Prostate gland (tissue), 2 donors: ENCODE results near the gene PSD.

Experiments
- POLR2A ChIP-seq: fragments of 450-650 bp; IDR thresholded peaks from one replicate; pipeline ENCODE4 v1.6.1; 2016; ENCODE audit warnings: antibody characterized with exemption, mild to moderate bottlenecking
- POLR2AphosphoS5 ChIP-seq: sonication (generic); formaldehyde crosslinking; IDR thresholded peaks from one replicate; pipeline ENCODE4 v1.6.1; 2017; ENCODE audit warnings: antibody characterized with exemption
- TF ChIP-seq, protein P1 (sequence below), 4 experiments: fragments of 200-600 bp in 2 of 4; fragments of 450-650 bp in 2 of 4; sonication (generic) in 2 of 4; IDR thresholded peaks; 1 replicate in 3 of 4; 2 replicates in 1 of 4; pipeline ENCODE4 v1.5.1; 2016 to 2019; ENCODE audit warnings: antibody characterized with exemption in 4 of 4, mild to moderate bottlenecking in 2 of 4, moderate library complexity in 2 of 4

DNA sequence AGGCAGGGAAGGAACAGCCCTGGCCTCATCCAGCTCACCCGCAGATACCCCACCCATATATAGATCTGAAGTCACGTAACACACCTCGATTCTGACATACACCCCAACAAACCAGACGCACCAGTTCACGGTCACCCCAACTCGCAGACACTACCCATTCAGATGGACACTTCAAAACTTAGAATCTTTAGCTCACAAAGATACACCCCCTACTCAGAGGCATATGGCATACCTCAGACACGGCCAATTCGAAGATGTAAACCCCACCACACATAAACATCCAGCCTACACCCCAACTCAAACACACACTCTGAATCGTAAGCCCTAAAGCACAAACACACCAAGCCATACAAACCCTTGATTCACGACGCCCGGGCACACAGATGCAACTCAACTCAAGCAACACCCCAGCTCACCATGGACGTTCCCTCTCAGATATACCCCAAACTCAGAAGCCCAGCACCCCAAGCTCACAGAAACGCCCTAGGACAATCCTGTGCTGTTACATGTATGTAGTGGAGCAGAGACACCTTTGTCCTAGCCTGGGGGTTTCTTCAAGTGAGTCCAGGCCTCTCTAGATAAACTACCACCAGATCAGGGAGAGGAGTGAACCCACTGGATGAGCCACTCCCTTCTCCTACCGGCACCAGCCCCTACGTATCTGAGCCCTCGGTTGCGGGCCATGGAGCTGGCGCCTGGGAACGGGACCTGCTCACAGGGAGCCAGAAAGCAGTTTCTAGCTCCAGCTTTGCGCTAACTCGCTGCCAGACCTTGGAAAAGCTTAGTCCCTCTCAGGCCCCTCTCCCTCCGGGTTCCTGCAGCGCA is 8.8 kb downstream of the PSD start:
- TF ChIP-seq, protein P1, sequence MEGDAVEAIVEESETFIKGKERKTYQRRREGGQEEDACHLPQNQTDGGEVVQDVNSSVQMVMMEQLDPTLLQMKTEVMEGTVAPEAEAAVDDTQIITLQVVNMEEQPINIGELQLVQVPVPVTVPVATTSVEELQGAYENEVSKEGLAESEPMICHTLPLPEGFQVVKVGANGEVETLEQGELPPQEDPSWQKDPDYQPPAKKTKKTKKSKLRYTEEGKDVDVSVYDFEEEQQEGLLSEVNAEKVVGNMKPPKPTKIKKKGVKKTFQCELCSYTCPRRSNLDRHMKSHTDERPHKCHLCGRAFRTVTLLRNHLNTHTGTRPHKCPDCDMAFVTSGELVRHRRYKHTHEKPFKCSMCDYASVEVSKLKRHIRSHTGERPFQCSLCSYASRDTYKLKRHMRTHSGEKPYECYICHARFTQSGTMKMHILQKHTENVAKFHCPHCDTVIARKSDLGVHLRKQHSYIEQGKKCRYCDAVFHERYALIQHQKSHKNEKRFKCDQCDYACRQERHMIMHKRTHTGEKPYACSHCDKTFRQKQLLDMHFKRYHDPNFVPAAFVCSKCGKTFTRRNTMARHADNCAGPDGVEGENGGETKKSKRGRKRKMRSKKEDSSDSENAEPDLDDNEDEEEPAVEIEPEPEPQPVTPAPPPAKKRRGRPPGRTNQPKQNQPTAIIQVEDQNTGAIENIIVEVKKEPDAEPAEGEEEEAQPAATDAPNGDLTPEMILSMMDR (IDR thresholded peaks at IDR 0.05): no peak
- TF ChIP-seq POLR2AphosphoS5 (no peak), POLR2A (no peak)
